ENCODE data around the gene CRHBP.

GRCh38 chr5:76918539-76918938, 34.3 kb upstream of the CRHBP start:
- TF ChIP-seq CTCF (conservative IDR thresholded peaks at IDR 0.05), result no peak
- no peak for TF ChIP-seq EZH2 (IDR thresholded peaks at IDR 0.05; ENCODE audit: low read depth)

All from PC-9 (cell line).